RPMI8226 (cell line): ENCODE data around the gene UAP1L1.
"Not testable (repeated sequence)": the region's sequence is repeated elsewhere in the genome, so short reads cannot be mapped to it uniquely, and the experiment has no call there.

ENCODE experiments used
- DNase-seq: peaks from one replicate; pipeline ENCODE4 v3.0.0-alpha.2; 2015

The UAP1L1 gene

DNA sequence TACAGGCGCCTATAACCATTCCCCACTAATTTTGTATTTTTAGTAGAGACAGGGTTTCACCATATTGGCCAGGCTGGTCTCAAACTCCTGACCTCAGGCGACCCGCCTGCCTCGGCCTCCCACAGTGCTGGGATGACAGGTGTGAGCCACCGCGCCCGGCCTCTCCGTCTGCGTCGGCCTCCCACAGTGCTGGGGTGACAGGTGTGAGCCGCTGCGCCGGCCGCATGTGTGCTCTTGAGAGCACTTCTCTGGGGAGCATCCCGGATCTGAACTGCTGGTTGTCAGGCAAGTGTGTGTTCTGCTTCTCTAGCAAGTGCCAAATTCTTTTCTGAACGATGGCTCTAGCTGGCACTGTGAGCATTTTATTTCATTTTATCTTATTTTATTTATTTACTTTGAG, 19.8 kb upstream of the UAP1L1 start:
- no peak for DNase-seq

DNA sequence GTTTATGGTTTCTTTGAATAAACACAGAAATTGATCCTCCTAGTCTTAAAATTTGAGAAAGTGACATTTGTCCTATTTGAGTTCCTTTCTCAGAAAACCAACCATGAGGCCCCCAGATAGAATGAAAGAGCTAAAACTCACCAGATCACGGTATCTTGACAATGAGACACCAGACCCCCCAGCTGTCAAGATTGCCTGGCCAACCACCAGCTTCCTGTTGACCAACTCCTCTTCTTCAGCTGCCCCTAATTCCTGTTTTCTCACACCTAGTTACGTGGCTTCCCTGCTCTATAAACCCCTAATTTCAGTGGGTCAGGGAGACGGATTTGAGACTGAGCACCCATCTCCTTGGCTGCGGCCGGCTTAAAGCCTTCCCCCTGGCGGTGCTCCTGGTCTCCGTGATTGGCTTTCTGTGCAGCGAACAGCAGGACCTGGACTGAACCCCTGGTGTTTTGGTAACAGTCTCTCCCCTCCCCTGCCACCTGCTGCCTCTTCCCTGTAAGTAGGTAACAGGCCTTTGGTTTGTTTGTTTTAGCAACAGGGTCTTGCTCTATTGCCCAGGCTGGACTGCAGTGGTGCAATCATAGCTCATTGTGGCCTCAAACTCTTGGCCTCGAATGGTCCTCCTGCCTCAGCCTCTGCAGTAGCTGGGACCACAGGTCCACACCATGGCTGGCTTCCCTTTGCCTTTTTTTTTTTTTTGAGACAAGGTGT, 18.6 kb upstream of the UAP1L1 start:
- no peak for DNase-seq

DNA sequence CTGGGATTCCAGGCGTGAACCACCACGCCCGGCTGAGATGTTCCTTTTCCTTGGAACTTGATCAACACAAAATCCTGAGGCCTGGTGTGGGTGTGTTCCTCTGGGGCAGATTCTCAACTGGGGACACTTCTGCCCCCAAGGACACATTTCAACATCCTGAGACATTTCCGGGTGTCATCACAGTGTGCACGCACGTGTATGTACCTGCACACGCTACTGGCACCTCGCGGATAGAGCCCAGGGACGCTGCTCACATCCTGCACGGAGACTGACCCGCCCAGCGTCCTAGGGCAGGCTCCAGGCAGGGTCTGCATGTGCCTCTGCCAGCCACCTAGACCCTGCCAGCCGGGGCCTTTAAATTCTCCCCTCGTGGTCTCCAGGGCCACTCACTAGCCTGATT, 14.9 kb upstream of the UAP1L1 start:
- DNase-seq: no peak

- not testable (repeated sequence) for DNase-seq
Observed at GRCh38 chr9:137062798-137063197, 14.5 kb upstream of the UAP1L1 start.

GRCh38 chr9:137063311-137064026, 13.8 kb upstream of the UAP1L1 start:
- DNase-seq: no peak

DNA sequence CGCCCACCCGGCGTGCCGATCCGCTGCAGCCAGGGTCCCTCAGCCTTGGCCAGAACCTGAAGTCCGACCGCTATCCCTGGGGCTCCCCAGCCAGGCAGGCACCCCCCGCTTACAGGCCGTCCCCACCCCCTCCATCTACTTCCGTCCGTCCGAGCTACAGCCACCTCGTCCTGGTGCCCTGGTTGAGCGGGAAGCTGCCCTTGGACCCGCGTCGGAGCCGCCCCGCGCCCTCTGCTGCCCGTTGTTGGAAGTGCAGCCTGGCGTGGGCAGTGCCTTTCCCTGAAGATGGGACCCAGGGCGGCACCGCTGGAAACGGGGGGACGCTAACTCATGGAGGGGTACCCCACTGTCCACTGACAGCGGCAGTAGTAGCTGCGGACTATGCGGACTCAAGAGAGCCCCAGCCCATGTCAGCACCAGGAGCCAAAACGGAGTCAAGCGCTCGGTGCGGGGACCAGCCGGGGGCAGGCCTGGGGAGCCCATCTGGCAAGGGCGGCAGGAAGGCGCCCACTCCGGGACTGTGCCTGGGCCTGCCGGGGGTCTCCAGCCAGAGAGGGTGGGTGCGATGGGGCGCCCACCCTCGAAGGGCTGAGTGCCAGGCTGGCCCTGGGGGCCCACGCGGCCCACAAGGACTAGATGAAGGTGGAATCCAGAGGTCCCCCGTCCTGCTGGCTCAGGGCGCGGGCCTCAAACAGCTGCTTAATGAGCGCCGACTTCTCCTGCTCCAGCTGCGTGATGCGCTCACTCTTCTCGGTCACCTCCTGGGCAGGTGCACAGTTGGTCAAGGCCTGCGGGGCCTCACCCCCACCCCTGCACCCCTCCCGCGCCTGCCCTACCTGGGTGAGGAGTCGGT, 13.1 kb upstream of the UAP1L1 start:
- peak; percentile 66 for DNase-seq

DNA sequence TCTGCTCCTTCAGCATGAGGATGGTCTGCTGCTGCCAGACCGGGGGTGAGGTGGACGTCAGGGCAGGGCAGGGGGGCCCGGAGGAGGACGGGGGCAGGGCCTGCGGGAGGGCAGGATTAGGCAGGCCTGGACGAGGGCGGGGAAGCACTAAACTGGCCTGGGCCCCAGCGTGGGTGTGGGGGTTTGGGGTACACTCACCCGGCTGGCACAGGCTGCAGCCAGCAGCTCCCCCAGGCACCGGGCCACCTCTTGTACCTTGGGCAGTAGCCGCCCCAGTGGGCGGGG, 12.5 kb upstream of the UAP1L1 start:
- no peak for DNase-seq

DNA sequence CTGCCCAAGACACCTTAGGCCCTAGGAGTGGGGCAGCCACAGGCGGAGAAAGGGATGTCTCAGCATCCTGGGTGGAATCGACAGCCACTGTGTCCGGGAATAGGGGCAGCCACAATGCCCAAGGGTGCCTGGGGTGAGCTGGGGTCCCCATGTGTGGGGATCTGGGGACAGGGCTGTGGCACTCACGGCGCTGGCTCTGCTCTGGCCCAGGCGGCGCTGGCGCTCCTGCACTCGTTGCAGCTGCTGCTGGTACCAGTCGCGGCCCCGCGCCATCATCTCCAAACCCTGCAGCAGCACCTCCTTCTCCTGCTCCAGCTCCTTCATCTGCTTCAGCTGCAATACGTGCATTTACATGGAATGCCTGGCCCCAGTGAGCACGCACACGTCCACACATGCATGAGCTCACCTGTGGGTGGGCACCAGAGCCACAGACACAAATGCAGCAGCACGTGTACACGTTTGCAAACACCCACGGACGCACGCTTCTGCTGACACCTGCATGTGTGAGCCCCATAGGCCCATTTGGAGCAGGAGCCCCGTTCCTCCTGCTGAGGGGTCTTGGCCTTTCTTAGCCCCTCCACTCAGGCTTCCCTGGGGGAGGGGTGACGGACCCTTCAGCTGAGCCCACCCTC, 11.9 kb upstream of the UAP1L1 start:
- DNase-seq: no peak

DNA sequence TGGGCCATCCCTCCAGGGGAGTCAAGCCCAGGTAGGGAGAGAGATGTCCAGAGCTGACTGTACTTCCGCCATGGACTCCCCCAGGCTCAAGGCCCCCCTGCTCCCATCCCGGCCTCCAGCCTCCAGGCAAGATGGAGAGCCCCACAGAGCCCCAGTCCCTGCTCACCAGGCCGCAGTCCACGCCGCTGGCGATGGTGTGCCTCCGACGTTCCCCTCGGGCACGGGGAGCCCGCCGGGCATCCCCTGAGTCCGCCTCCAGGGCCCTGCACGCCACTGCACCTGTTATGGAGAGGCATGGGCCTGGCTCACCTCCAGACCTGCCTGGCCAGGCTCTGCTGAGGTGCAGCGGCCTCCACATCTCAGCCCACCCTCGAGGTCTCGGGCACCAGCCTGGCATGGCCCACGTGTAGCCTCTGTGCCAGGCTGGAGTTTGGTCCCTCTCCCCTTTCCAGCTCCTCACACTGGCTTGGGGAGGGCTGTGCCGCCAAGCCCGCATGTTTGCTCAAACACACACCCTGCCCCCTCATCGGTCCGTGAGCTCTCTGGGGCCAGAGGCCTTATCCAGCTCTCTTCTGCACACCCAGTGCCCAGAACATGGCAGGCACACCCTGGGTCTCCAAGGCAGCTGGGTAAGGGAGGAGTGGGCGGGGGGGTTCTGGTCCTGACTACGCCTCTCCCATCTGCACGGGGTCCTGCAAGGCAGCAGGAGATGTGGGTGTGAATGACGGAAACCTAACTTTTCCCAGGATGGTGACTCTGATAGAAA, 11.0 kb upstream of the UAP1L1 start:
- no peak for DNase-seq

DNA sequence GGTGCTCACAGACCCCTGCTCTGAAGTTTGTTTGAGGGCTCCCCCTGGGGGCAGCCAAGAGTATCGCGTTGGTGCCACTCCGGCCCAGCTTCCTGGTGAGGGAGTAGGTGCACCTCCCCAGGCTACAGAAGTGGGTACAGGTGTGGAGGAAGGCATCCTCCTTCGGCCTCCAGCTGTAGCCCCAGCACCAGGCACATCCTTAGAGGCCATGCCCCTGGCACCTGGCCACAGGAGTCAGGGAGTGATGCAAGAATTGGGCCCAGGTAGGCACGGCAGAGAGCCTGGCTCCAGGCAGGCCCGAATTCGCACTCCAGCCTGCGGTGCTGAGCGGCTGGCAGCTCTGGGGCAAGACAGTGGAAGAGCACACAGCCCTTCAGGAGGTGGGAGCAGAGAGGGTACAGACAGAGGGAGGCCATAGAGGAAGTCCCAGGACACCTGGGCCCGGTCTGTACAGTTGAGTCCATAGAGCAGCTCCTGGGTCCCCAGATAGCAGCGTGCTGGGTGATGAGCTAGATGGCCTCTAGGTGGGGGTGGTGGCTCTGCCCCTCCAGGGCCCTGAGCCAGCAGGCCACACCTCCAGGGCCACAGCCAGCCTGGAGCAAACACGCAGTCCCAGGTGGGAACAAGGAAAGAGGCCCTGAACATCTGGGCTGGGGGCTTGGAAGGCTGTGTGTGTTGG, 9.3 kb upstream of the UAP1L1 start:
- peak; percentile 94 for DNase-seq

DNA sequence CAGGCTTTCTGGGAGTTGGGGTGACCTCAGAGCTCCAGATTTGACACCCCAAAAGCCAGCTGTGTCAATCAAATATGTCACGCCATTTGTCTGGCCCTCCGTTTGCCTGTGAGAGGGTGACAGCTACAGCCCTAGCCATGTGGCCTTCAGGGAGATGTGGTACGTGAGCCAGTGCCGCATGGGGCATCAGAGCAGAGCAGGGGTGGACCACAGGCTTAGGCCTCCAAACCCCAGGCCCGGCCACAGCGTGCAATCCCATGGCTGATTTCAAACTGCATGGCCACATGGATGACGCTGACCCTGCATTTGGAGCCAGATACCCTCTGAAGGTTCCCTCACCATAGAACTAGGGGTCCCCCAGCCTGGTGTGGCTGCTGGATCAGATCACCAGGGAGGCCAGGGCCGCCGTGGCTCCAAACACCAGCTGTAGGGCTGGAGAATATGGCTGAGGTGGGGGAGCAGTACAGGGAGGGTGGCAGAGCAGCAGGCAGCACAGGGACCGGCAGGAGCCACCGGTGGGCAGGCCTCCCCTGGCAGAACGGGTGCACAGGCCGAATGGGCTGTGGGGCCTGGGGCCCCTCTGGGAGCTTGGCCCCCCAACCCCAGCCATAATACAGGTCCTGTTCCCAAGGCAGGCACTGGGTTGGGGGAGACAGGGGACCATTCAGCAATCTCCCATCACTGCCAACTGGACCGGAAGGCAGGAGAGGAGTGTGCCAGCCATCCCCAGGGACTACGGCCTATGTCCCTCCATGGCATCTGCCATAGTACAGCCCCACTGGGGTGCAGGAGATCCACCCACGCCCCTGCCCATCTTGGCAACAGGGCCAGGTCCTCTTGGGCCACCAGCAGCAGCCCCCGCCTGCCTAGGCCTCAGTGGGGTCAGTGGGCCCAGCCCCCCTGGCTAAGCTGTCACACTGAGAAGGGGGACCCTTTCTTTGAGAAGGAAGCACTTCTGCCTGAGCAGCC, 8.5 kb upstream of the UAP1L1 start:
- DNase-seq: no peak

GRCh38 chr9:137069508-137070091, 7.7 kb upstream of the UAP1L1 start:
- peak; percentile 56 for DNase-seq

DNA sequence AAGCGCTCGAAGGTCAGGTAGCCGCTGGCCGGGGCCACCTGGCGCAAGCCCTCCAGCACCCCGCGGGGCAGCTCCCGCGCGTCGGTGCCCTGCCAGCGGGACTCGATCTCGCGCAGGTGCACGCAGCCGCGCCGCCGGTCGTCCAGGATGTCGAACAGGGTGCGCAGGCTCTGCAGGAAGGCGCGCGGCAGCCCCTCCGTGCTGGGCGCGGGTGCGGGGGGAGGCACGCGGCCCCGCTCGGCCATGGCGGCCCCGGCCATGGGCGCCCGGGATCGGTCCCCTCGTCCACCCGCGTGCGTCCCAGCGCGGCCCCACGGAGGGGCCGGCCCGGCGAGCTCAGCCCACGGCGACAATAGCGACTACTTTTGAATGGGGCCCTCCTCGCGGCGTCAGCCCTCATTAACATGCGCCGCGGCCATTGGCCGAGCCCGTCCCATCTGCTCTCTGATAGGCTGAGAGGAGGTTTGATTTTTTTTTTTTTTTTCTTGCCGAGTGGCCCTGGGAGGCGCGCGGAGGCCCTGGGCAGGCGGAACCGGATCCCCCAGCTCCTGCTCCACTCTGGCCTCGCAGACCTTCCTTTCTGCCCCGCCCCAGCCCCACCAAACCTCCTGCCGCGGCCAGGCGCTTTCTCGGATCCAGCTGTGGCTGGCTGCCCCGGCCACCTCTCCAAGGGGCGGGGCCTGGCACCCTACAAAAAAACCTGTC, 7.0 kb upstream of the UAP1L1 start, which contains the start of gene SAPCD2:
Gene SAPCD2, minus strand, starts transcription at position 357 of the 705 bp plus-strand sequence. Its CDS starts 97 bp downstream, at position 260.
- DNase-seq: peak; percentile 98

- no peak for DNase-seq
Observed at GRCh38 chr9:137070906-137071275, 6.4 kb upstream of the UAP1L1 start.

GRCh38 chr9:137071282-137071681, 6.0 kb upstream of the UAP1L1 start:
- no peak for DNase-seq

DNA sequence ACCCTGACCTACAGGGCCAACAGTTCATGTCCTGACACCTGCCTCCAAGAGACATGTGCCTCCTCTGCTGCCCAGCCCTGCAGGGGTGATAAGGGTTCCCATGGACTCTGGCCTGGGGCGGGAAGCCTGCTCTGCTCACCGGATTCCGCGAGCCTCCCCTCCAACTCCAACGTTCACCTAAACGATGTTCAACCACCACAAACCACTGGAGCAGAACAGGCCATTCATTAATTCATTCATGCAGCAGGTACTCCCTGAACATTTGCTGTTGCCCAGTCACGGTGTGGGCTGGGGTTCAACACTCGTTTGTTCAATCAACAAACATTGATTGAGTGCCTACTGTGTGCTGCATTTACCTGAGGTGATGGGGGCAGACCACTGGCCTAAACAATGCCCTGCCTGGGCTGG, 3.3 kb upstream of the UAP1L1 start:
- no peak for DNase-seq

GRCh38 chr9:137074657-137075274, 2.6 kb upstream of the UAP1L1 start:
- DNase-seq: no peak

- no peak for DNase-seq
Observed at GRCh38 chr9:137075275-137075775, 2.0 kb upstream of the UAP1L1 start.

DNA sequence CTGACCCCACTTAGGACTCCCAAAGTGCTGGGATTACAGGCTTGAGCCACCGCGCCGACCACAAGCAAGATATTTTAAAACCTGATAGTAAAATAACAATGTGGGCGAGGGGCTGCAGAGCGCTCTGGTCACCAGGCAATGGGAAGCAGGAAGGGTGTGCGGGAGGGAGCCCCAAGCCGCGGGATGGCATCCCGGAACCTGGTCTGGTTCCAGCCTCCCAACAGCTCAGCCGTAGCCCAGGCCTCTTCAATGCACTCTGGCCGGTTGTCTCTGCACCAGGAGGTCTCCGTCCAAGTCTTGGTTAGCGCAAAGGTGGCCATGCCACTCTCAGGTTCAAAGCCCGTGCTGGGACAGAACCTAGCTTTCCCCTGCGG, 694 bp upstream of the UAP1L1 start:
- no peak for DNase-seq
